NOMO-1 treated with DMSO at 0.1 percent for 48 hours (cell line): ENCODE results near the gene FNBP1L.

Source experiments
- DNase-seq: peaks from one replicate; lab custom pipeline; 2025; ENCODE audit not compliant: unreplicated experiment; lab: John Stamatoyannopoulos, UW

Gene FNBP1L

DNA sequence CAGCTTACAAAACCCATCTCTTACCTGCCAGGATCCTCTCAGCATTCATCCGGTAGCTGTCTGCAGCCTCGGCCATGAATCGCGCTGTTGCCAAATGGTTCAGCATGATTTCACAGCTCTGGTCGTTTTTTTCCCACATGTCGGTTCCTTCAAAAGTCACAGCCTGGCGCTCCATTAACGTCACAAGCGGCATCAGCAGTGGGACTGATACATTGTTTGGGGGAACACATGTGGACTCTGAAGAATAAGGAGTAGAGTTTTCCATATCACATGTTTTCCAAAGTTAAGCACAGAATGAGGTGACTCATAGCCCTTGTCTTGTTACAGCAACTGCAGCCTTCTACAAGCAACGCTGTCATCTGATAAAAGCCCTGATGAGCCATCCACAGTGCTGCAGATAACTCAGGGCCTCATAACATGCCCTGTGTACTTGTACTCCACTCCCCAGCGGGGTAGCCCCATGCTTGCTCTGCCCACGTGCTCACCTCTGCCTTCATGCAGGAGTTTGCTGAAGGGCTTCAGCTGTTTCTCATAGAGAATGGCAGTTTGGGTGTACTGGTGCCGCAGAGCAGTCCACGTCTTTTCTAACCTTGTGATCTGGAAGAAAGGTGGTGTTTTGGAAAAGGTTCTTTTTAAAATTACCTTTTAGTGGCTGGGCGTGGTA is 119.5 kb downstream of the FNBP1L start:
- DNase-seq, result no peak

DNA sequence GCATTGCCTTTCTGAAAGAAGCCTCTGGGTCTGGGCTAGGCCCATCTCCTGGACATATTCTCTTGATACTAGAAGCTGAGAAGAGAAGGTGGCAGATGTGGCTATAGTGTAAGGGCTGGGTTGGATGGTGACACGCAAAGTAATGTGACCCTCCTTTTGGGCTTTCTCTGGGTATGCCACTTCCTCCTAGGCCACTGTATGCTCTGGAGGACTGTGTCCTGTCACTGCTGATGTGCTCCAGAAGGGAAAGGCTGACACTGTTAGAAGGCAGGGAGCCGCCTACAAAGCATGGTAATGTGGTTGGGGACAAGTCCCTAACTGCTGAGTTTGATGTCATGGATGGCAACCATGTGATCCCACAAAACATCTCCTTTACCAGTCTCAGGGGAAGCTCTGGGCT is 121.6 kb downstream of the FNBP1L start:
- no peak for DNase-seq

DNA sequence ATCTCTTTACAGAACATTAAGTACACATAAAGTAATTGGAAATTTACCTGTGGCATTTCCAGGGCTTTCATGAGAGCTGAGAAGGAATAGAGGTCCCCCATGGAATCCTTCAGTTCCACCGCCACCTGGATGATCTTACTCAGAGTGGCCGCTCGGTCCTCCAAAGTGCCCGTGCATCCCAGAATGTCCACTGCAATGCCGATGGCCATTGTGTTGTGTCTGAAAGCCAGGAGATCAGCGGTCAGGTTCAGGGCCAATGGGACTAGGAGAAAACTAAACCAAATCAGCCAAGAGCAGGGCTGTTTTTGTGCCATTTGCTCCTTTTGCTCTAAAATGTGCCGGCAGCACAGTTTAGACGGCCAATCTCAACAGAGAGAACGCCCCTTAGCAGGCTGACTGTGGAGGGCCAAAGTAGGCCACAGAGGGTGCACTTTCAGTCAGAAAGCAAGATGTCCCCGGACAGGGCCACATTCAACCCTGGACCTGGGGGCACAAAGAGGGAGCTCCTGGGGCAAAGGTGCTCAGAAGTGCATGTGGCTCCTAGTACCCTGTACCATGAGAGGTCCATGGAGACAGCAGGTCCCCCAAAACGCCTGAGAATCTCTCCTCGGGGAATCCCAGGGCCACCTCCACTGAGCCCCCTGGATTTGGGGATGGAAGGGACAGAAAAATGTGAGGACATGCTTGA is 123.8 kb downstream of the FNBP1L start:
- no peak for DNase-seq

DNA sequence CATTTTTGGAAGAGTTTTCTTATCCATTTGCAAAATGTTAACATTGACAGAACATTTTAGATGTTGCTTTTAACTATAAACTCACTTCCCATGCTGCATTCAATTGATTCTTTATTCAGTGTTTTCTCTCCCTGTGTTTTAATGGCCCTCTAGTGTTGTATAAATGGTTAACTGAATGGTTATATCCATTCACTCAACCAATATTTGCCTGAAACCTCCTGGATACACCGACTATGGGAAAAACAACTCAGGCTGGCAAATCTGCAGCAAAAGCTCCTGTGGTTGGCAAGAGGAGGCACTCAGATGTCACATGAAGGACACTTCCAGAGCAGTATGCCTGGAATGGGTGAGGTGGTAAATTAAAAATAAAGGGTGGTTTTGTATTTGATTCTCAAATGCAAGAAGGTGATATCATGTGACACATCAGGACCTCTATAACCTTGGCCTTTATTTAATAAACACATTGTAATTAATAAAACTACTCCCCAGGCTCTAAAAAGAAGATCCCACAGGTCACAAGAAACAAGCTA is 126.1 kb downstream of the FNBP1L start:
- no peak for DNase-seq

DNA sequence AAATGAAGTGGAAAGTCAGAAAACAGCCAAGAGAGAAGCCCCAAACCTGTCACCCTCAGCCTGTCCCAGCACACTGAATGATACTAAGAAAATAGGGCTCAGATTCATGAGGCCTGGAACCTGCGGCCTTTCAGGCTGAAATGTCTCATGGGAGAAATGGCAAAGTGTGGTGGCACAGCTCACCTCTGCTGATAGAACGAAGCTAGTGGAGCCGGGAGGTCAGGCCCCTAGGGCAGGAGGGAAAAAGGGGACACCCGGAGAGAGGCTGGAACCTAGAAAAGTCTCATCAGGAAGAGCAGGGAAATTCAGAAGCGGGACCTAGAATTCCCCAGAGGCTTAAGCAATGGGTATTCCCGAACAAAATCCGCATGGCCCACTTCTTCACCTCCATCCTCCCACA is 126.6 kb downstream of the FNBP1L start:
- DNase-seq, result no peak

DNA sequence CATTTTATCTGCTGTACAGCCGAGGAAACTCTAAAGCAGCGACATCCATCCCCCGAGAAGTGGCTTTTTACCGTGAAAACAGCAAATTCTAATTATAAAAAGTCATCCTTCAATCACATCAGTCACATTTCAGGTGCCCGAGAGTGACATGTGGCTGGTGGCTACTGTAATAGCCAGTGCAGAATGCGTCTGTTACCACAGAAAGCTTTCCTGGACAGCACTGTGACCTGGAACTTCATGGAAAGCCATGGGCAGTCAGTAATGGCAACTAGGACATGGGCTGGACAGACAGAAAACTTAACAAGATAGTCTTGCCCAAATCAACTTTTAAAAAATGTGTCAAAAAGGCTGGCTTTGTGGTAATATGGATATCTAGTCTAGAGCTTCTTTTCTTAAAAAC is 127.1 kb downstream of the FNBP1L start:
- DNase-seq, result no peak

DNA sequence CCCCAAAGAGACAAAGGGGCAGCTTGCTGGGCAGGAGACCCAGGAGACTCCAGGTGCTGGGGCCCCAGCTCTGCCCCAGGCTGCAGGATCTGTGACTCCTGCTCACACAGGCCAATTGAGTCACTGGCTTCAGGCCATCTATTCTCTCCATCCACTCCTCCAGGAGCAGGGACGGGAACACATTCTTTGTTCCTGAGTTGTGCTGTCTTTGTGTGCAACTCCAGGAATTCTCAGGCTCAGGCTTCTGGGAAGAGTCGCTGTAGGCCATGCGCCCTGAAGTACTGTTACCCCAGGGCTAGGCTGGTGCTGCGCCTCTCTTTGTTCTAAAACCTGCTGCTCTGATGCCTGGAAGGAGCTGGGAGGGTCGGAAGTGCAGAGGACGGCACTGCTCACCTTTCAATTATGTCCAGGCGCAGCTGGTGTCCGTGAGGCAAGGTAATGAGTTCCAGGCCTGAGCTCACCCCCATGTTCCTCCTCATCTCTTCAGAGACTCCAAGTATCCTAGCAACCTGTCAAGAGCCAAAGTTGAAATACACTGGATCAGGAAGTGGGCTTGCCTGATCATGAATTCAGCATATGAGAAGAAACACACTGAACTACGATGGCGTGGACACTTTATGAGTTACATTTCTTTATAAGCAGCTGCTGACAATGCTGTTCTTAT is 127.8 kb downstream of the FNBP1L start:
- DNase-seq, result no peak

DNA sequence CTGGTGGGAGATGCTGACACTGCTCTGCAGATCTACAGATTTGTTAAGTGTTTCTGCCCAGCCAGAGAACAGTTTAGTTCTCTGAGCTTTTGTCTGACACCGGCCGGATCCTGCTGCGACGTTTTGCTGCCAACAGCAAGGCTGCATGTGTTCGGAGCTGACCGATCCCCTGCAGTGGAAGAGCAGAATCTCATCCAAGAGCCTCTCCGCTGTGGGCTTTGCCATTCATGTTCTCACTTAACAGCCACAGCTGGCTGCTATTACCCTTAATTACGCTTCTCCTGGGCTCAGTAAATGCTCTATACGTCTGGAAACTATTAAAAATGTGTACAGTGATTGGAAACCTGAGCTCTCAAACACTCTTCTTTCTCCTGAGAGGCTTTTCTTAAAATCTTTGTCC is 128.4 kb downstream of the FNBP1L start:
- DNase-seq, result no peak

DNA sequence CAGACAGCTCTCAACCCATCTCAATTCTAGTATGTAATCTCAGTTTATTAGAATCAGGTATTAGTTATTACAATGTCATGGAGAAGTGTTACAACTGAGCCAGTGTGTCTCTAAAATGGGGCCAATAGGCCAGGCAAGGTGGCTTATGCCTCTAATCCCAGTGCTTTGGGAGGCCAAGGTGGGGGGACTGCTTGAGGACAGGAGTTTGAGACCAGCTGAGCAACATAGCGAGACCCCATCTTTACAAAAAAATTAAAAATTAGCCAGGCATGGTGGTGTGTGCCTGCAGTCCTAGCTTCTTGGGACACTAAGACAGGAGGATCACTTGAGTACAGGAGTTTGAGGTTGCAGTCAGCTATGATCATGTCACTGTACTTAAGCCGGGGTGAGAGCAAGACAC is 128.8 kb downstream of the FNBP1L start:
- DNase-seq, result no peak

DNA sequence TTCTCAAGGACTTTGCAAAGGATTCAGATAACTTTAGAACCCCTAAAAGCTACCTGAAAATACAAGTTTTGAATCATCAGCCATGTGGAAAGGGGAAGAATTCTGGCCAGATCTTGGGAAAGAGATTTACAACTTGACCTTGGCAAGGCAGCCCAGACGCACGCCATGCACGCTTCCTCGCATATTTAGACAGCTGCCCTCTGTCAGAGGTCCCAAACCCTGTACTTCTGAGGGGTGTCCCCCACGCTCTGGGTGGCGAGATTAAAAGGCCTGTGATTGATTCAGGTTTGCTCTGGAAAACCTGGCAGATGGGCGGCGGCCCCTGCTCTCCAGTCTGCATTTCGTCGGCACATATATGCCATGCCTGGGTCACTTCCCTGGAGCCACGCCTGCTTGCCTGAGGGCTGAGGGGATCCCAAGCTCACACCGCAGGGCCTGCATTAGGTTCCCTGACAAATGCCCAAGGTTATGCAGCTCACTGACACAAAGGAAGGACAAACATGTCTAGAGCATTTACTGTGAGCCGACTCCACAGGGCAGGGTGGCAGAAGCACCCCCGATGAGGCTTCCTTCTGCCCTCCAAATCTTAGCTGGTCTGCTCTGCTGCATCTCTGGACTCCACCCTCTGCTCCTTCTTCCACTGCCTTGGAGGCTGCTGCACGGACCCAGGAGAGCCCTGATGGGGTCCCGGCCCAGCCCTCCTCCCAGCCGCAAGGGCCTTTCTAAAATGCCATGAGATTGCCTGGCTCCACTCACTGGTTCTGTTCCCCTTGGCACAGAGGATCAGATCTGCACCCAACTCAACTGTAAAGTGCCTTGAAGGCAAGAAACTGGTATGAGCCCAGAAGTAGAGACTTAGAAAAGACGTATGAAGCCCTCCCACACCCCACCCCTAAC is 129.9 kb downstream of the FNBP1L start:
- DNase-seq, result no peak

DNA sequence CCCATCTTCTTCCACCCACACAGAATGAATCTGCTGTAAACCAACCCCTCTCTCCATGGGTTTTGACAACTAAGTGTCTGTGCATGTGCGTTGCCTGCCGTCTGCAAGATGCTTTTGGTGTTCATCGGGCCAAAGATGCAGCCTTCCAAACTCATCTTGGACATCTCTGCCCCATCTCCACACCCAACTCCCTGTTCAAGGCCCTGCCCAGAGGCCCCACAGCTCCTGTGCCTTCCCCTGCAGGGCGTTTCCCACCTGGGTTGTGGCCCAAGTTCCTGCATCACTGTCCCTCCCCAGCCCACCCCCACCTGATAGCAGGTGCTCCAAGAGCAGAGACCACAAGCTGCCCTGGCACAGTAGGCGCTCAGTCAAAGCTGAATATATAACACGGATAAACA is 130.5 kb downstream of the FNBP1L start:
- DNase-seq, result no peak

DNA sequence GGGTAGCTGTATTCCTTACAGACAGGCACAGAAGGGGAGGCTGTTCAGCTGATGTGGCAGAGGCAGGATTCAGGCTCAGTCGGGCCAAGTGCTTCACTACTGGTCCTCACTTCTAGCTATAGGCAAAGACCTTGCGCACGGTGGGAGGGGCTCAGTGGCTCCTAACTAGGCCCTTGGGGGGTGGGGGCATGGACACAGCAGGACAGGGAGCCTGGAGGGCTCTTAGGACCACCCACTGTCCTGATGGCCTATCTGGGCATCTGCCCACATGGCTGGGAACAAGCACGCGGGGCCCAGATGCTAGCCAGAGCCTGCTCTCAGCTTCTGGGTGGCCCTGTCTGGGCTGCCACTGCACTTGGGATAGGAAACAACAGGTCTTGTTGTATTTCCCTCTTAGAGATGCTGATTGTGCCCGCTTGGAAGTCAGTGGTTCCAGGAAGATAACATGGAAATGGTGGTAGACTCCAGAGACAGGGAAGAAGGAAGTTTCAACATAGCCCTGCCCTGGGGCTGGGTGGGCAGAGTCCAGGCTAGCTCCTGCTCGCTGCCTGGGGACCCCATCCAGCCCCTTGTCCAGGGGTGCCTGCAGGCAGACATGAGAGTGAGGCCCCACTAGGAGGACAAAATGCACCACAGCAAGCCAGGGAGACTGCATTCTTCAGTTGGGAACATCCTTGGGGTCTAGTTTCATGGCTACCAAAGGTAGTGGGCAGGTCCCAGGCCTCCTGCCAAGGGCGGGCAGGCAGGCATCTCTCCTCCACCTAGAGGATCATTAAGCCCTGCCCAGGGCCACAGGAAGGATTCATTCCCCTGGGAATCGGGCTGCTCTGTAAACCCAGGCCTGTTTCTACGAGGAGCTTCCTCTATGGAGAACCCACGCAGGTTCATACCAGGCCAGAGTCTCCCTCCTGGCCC is 131.2 kb downstream of the FNBP1L start:
- no peak for DNase-seq

DNA sequence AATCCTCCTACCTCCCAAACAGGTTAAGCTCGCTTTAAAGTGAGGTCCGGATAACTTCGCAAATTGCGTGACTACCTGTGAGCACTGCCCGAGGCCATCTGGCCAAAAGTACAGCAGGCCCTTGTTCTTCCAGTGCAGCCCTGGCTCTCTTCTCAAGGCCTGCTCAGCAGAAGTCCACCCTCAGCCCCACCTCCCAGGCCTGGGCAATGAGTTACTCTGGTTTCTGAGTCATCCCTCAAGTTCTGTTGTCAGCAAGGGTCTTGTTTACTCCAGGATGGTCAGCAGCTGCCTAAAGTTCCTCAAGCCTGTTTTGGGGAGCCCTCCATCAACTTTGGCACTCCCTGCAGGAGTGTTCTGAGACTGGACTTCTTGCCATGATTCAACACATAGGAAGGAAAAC is 132.0 kb downstream of the FNBP1L start:
- no peak for DNase-seq

DNA sequence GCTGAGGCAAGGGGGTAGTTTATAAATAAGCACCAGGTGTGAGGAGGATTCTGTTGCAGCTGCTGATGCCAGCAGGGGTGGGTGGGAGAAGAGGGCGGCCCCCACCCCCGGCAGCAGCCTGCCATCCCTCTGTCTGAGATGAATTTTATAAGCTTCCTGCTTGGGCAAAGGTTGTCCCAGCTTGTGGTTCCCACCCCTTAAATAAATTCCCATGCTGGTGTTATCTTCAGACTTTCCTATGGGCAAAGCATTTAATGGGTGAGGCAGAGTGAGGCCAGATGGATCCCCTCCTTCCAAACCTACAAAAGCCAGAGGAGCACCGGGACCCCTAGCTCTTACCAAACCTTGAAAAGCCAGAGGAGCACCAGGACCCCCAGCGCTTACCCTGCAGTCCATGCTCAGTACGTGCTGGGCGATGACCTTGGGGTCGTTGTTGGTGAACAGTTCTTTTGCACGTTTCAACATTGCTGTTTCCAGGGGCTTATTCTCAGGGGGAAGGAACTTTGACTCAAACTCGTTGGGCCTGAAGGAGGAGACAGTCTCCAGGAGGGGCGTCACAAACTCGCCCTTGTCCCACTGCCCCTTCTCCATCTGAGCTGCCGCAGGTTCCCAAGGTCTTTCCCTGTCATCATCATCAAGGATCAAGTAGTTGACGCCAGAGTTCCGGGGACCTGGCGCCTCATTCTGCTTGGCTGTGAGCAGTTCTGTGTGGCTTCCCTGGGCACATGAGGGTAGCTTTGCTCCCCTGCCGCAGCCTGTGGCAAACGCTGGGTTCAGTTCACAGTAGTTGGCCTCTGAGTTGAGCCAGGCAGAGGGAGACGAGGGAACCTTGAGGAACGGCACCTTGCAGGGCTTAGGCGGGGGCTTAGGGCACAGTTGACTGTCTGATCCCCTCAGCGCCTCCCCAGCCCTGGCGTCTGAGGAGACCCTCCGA is 134.3 kb downstream of the FNBP1L start:
- no peak for DNase-seq

DNA sequence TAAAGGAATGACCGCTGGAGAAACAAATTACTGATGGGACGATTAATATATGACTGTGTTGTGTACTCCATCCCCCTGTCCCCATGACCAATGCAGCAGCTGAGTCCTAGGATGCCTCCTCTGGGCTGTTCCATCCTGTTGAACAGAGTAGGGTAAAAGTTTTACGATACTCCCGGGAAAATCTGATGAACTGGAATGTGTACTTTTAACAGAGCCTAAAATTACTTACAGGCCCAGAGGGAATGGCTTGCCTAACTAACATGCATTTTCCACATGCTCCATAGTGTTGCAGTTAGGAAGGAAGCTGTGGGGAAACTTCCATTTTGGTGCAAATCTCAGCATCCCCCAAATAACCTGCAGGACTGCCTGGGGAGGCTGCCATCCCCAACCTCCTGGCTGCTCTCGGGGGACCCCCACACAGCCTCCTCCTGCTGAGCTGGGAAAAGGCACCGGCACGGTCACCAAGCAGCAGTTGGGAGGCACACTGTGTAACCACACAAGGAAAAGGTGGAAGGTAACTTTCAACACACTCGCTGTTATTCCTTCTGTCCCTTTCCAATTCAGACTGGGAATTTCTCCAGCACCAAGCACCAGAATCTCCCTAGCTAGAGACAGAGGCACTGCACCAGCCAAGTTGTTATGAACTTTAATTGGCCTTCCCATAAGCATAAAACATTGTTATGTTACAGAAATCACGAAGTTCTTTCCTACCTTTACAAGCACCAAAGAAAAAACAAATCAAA is 136.5 kb downstream of the FNBP1L start:
- no peak for DNase-seq

DNA sequence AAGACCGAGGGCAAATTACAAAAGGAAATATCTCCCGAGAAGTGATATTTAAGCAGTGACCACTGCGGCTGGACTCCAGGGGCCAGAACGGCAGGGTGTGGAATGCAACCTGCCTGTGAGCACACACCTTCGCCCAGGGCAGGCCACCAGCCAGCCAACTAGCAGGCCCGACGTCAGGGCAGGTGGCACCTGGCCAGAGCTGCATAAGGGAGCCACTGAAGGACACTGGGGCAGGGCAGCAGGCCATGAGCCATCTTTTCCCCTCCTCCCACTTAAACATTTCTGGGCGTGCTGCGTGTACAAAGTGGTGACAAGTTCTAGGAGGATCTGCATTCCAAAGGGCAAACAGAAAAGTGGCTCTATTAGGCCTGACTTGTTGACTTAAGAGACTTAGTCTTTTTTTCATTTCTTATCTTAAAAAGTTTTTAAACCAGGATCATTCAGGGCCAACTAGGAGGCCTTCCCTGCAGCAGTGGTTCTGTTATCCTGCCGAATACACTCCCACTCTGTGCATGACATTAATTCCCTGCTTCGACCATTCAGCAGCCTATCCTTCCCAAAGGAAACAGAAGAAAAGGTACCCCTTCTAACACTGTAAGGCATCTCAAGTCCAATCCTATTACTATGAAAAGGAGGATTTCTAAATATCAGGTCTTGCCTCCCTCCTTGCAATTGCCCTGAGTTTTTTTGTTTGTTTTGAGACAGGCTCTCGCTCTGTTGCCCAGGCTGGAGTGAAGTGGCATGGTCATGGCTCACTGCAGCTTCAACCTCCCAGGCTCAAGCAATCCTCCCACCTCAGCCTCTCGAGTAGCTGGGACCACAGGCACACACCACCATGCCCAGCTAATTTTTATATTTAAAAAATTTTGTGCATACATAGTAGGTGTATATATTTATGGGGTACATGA is 137.4 kb downstream of the FNBP1L start:
- no peak for DNase-seq

DNA sequence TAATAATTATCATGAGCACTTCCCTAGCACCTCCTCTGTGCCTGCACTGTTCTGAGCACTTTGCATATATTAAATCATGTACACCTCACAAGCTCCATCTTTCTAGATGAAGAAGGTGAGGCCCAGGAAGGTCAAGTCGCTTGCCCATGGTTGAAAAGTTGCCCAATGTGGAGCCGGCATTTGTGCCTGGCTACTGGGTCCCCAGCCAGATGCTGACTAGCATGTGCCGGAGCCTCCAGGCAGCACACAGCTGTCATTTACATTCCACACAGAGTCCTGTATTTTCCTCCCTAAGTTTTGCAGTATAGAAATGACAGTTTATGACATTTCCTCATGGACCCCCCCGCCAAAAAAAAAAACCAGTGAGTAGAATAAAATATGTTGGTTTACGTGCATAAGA is 139.4 kb downstream of the FNBP1L start:
- no peak for DNase-seq
